GM18519 (cell line): ENCODE measurements around the gene PANX2.

Source experiments
- ATAC-seq: cut with Tn5 transposase; IDR thresholded peaks from one replicate; pipeline ENCODE4 v1.9.1; 2021; ENCODE audit warnings: mild to moderate bottlenecking, moderate library complexity; ENCODE audit not compliant: unreplicated experiment, low FRiP score

The PANX2 gene

DNA sequence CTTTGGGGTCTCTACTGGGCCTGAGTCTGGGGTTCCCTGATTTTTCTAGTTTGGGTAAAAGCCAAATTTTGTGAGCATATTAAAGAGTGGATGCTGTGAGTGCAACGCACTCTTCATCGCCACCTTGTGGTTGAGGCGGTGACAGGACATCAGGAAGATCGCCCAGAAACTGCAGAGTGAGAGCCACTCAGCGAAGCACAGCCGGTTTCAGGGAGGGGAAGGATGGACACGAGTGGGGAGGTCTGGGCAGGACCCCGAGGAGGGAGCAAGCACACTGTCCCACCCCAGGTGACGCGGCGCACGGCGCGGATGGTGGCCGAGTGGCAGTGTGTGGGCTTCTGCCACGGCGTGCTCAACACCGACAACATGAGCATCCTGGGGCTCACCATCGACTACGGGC, 39.4 kb downstream of the PANX2 start:
- ATAC-seq = no peak

GRCh38 chr22:50210378-50211139, 40.0 kb downstream of the PANX2 start:
- no peak for ATAC-seq

DNA sequence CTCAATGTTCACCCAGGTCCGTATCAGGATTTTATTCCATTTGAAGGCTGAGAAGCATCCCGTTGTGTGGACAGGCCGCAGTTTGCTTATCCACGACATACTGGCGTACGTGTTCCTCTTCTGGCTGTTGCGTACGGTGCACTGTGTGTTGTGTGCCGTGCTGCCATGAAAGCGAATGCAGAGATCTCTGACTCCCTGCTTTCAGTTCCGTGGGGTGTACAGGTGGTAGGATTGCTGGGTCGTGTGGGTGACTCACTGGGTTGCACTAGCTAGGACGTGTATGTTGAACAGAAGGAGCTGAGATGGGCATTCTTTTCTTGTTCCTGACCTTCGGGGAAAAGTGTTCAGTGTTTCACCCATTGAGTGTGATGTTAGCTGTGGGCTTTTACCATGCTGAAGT, 40.6 kb downstream of the PANX2 start:
- no peak for ATAC-seq

DNA sequence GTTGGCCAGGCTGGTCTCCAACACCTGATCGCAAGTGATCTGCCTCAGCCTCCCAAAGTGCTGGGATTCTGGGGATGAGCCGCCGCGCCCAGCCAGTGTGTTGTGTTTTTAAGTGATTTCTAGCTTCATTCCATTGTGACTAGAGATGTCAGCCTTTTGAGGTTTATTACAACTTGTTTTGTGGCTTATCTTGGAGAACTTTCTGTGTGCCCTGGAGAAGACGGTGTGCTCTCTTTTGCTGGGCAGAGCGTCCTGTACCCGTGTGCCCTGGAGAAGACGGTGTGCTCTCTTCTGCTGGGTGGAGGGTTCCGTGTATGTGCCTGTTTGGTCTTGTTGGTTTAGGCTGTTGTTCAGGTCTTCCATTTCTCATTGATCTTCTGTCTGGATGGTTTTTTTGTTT, 42.7 kb downstream of the PANX2 start:
- ATAC-seq = no peak

GRCh38 chr22:50215297-50216054, 44.9 kb downstream of the PANX2 start:
- no peak for ATAC-seq

- no peak for ATAC-seq
Measured at GRCh38 chr22:50216055-50216683, 45.6 kb downstream of the PANX2 start.

DNA sequence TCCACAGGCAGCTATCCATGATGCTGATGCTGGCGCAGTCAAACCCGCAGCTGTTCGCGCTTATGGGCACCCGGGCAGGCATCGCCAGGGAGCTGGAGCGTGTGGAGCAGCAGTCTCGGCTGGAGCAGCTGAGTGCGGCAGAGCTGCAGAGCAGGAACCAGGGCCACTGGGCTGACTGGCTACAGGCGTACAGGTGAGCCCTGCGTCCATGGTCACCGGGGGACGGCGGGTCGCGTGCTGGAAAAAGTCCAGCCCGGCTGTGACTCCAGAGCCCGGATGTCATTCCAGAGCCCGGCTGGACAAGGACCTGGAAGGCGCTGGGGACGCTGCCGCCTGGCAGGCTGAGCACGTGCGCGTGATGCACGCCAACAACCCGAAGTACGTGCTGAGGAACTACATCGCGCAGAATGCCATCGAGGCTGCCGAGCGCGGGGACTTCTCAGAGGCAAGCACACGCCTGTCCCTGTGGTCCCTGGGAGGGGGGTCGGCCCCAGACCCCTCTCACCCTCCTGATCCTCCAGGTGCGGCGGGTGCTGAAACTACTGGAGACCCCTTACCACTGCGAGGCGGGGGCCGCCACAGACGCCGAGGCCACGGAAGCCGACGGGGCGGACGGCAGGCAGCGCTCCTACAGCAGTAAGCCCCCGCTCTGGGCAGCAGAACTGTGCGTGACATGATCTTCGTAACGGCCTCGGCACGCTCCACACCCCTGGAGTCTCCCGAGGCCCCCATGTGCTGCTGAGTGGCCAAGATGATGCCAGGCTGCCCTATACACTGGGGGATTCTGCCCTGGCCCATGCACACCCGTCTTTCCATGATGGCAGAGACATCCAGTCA, 46.4 kb downstream of the PANX2 start:
- no peak for ATAC-seq

DNA sequence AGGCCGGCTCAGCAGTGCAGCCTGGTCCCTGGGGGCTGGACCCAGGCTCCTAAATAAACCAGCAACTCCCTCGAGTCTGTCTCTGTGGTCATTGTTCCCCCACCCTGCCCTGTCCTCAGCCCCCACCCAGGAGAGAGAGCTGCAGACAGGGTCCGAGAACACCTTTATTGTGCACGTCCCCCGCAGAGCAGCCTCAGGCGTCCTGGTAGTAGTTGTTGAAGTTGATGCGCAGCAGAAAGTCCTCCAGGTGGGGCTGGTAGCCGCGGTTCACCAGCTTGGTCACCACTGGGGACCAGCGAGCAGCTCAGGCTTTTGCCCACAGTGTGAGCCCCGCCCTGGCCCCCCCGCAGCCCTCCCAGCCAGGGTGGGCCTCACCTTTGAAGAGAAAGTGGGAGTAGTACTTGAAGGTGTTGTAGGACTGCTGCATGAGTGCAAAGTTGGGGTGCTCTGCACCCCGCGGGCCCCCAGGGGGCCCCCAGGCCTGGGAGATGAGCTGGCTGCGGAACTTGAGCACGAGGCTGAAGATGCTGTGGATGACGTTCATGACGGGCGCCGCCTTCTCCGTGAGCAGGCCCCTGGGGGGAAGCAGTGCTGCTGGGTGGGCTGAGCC, 47.1 kb downstream of the PANX2 start:
- ATAC-seq = no peak

DNA sequence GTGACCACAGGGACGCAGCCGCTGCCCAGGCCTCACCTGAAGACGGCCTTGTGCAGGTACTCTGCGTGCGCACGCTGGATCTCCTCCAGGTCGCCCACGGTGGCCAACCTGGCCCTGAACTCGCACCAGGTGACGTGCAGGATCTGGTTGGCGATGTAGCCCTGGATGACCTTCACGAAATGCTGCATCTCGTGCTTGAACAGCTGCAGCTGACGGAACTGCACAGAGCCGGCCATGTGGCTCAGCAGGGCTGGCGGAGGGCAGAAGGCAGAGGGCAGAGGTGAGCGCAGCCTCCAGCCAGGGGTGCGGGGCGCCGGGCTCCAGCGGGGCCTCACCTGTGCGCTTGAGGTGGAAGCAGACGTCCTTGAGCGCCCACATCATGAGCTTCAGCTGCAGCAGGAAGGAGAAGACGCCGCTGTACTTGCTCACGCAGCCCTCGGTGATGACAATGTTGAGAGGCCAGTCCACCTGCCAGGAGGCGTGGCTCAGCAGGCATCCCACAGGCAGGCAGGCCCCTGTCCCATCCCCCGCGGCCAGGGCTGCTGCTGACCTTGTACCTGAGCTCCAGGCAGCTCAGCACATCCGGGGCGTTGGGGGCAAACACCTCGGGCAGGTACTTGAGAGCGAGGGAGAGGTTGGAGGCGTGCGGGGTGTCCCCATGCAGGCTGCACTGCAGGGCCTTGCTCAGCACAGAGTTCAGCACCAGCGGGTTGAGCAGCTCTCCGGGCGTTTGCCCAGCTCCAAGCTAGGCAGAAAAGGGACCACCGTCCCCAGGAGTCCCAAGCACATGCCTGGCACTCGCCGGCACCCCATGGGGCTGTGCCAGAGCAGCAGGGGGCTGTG, 47.8 kb downstream of the PANX2 start:
- no peak for ATAC-seq

GRCh38 chr22:50218996-50219727, 48.6 kb downstream of the PANX2 start:
- no peak for ATAC-seq

DNA sequence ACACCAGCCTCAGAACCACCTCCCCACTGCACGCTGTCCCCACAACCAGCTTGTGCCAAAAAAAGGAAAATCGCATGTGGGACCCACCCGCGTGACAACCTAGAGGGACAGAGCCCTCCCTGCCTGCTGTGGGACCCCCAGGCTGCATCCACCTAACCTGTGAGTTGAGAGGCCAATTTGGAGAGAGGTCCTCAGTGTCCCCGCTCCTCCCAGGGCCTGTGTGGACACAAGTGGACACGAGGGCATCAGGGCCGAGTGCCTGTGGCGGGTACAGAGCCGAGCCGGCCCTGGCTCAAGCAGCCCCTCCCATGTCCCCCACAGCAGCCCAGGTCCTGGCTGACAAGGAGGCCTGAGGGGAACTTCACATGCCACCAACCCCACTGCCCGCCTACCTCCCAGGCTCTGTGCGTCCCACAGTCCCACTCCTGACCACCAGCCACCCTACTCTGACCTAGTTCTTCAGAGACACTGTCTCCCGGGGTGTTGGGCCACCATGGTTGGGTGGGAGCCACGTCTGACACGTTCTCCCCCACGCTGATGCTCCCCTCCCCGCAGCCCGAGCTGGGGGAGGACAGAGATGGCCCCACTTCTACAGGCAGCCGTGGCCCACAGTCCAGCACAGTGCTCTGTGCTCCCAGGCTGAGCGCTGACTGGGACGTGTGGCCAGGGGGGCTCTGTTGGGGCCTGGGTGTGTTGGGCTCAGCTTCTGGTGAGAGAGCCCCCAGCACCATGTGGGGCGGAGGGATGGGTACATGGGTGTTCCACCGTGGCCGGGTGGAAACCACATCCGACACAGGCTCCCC, 49.5 kb downstream of the PANX2 start:
- no peak for ATAC-seq

DNA sequence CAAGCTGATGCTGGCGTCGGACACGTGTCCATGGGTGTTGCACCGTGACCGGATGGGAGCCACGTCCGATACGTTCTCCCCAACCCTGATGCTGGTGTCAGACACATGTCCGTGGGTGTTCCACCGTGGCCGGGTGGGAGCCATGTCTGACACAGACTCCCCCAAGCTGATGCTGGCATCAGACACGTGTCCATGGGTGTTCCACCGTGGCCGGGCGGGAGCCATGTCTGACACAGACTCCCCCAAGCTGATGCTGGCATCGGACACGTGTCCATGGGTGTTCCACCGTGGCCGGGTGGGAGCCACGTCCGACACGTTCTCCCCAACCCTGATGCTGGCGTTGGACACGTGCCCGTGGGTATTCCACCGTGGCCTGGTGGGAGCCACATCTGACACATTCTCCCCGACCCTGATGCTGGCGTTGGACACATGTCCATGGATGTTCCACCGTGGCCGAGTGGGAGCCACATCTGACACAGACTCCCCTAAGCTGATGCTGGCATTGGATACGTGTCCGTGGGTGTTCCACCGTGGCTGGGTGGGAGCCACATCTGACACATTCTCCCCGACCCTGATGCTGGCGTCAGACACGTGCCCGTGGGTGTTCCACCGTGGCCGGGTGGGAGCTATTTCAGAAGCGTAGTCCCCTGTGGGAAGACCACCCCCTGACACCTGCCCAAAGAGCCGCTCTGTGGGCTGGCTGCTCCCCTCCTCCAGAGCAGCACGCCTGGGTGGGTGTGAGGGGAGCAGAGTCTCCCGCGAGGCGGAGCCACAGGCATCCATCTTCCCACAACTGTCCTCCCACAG, 50.3 kb downstream of the PANX2 start:
- no peak for ATAC-seq

DNA sequence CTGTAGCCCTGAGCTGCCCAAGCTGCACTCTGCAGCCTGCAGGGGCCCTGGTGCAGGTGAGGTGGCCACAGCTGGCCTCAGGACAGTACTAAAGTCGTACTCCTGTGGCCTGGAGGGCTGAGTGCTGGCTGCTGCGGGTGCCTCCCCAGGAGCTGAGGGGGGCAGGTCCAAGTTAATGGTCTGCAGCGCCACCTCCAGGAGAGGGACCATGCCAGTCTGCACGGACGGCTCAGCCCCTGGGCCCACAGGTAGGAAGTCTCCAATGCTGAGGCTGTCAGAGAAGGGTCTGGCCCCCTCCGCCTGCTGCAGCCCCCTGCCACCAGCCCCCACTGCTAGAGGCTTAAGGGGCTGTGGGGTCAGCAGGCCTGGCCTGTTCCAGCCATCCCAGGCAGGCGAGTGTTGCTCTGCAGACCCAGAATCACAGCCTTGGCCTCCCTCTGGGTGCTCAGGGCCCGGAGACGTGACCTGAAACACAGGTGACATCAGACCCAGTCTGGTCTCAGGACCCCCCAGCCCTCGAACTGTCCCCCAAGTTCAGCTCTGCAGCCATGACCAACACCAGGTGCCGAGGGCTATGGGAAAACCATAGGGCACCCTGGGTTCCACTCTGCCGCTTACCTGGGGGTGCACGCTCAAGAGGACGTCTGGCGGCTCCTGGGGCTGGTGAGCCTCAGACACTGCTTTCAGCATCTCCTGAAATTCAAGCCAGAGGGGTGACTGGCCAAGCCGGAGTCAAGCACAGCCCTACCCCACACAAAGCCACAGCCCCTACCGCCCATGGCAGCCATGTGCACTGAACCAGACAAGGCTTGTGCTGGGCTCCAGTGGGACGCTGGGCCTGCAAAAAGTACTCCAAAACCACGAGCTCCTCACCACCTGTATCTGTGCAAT, 51.1 kb downstream of the PANX2 start:
- ATAC-seq = no peak

GRCh38 chr22:50222508-50222907, 52.0 kb downstream of the PANX2 start:
- ATAC-seq = no peak

DNA sequence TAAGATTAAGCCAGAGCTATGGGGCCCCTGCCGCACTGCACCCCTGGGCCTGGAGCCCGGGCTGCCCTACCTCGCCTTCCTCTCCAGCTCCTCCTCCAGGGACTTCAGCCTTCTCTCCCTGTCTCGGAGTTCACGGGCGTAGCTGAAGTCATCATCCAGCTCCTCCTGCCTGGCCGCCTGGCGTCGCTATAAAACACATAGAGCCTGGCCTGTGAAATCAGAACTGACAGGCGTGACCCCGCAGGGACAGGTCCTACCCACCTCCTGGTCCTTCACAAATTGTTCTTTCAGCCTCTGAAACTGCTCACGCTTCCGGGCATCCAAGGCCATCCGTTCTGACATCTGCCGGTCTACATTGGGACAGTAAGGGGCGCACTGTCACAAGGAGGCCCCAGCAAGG, 53.5 kb downstream of the PANX2 start:
- no peak for ATAC-seq
